Fibroblast of skin of back (primary cell): ENCODE measurements around the gene GAL3ST3. TPM values are rescaled to one million over a fixed set of nuclear protein-coding genes. Genes with fewer than 3 reads are reported as not detected.
A peak's percentile ranks its signal among the peaks of the same experiment; 100 is the strongest.
"Not testable (repeated sequence)": the region's sequence is repeated elsewhere in the genome, so short reads cannot be mapped to it uniquely, and the experiment has no call there.

ENCODE experiments used
- DNase-seq: peaks from one replicate; pipeline ENCODE4 v3.0.0-alpha.2; 2013
- polyA plus RNA-seq, 2 experiments: library from polyadenylated mRNA; unstranded; fragments of 120-200 nt; gene quantifications; one replicate each; pipeline ENCODE4 v1.2.1, GENCODE V29; 2013; ENCODE audit not compliant: insufficient read length in 2 of 2

The GAL3ST3 gene, protein sequence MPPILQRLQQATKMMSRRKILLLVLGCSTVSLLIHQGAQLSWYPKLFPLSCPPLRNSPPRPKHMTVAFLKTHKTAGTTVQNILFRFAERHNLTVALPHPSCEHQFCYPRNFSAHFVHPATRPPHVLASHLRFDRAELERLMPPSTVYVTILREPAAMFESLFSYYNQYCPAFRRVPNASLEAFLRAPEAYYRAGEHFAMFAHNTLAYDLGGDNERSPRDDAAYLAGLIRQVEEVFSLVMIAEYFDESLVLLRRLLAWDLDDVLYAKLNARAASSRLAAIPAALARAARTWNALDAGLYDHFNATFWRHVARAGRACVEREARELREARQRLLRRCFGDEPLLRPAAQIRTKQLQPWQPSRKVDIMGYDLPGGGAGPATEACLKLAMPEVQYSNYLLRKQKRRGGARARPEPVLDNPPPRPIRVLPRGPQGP
- 0.14 TPM for polyA plus RNA-seq (2013, experiment 1 of 2; ENCODE audit: insufficient read length)
- 0.13 TPM for polyA plus RNA-seq (2013, experiment 2 of 2; ENCODE audit: insufficient read length)

DNA sequence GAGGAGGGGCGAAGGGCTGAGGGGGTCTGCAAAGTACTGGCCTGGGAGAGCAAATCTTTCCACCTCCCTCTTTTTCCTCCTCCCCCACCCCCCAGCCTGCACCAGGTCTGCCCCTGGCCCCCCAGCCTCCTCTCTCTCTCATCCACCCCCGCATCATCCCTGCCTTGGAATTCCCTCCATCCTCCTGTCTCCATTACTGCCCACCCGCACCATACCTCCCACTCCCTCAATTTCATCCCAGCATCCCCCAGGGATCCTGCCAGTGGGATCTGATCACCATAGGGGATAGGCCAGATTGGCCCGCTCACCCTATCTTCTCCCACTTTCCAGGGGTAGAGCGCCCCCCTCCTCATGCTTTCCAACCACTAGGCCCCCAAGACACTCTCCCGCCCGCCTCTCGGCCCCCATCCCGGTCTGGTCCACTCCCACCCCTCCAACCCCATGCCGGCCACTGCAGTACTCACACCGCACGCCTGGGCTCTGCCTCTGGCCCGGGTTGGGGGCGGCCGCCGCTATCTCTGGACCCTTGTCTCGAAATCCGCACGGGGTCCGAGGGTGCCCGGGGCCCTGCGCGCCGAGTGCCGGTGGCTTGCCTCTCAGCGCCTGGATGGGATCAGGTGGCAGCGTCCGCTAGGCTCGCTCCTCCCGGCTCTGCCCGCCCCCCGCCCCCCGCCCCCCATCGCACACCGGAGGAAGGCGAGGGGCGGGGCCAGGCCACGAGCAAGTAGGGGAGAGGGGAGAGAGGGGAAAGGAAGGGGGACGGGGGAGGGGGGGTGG, at the start of gene GAL3ST3:
Gene GAL3ST3 (minus strand): TSS at position 615 of the 777 bp plus-strand sequence. CDS start 3,746 bp downstream, outside the sequence.
- DNase-seq = no peak

DNA sequence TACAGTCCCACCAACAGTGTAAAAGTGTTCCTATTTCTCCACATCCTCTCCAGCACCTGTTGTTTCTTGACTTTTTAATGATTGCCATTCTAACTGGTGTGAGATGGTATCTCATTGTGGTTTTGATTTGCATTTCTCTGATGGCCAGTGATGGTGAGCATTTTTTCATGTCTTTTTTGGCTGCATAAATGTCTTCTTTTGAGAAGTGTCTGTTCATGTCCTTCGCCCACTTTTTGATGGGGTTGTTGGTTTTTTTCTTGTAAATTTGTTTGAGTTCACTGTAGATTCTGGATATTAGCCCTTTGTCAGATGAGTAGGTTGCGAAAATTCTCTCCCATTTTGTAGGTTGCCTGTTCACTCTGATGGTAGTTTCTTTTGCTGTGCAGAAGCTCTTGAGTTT, 43.2 kb upstream of the GAL3ST3 start:
- not testable (repeated sequence) for DNase-seq

DNA sequence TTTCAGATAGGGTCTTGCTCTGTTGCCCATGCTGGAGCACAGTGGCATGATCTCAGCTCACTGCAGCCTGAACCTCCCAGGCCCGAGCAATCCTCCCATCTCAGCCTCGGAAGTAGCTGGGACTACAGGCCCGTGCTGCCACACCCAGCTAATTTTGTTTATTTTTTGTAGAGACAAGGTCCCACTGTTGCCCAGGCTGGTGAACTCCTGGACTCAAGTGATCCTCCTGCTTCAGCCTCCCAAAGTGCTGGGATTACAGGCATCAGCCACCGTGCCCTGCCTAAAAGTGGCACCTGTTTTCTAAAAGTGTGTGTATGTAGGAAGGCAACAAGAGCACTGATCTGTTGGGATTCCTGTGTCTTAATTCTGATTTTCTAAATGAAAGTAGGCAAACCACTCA, 41.3 kb upstream of the GAL3ST3 start:
- no peak for DNase-seq

DNA sequence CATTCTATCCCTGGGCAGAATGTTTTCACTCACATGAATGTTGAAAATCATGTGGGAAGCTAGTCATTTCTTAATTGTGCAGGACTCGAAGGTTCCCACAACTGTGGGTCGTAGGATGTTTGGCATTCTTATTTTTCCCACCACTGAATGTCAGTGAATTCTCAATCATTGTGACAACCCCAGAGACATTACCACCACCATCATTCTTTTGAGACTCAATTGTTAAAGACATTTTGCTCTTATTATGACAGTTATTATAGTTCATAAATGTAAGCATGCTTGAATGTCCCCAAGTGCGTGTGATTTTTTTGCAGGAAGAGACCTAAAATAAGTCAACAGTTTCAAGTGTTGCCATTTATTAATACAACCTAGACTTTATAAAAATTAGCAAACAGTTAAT, 40.1 kb upstream of the GAL3ST3 start:
- no peak for DNase-seq

DNA sequence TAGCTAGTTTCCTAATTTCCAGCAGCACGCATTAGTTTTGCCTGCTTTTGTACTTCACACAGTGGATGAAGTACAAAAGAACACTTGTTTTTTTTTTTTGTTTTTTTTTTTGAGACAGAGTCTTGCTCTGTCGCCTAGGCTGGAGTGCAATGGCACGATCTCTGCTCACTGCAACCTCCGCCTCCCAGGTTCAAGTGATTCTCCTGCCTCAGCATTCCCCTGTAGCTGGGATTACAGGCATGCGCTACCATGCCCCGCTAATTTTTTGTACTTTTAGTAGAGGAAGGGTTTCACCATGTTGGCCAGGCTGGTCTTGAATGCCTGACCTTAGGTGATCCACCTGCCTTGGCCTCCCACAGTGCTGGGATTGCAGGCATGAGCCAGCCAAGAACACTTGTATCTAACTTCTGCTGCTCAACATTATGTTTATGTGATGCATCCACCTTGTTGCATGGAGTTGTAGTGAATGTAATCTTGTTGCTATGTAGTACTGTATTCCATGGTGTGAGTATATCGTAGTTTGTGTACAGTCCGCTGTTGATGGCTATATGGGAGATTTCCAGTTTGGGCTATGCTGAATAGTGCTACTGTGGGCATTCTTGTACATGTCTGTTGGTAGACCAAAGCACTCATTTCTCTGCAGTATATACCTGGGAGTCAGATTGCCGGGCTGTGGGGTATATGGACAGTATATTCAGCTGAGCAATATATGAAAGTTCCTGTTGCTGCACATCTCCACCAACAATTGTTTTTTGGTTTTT, 38.4 kb upstream of the GAL3ST3 start:
- no peak for DNase-seq

DNA sequence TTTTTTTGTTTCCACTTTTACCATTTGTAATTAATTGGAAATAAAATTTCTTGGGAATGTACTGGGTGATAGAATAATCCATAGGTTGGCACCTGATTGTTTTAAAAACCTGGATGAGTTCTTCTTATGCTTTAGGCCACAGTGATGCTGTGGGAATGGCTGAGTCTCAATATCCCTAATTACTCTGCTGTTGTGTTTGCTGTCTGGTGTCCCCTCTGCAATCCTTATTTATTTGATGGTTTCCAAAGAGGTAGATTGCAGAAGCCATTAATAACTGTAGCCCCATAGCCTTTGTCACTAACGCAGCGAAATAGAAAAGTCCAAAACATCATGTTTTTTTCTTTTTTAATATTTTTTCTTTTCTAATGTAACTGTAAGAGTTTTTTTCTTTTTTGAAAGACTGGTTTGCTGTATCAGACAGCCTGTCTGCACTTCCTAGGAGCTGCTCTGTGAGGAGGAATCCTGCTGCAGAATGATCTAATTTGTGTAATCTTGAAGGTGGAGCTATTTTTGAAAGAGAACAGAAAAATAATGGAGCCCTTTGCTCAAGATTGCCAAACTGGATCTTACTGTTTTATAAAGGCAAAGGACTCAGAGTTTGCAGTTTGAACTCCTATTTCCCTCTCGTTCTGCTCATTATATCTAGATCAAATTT, 36.0 kb upstream of the GAL3ST3 start:
- no peak for DNase-seq

DNA sequence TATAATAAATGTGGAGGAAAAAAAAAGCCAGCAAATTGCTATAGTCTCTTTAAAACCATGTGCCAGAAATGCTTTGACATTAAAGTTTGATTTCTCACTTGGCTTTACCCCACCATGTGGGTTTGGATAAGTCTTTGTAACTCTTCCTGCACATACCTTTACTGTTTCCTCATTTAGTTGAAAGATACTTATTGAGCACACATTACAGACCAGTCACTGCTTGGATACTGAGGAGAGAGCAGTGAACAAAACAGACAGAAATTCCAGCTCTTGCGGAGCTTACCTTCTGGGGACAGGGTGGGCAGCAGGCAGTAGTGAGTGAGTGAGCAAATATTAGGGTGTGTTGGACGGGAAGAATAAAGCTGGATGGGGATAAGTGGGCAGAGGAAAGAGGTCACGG, 34.8 kb upstream of the GAL3ST3 start:
- no peak for DNase-seq

DNA sequence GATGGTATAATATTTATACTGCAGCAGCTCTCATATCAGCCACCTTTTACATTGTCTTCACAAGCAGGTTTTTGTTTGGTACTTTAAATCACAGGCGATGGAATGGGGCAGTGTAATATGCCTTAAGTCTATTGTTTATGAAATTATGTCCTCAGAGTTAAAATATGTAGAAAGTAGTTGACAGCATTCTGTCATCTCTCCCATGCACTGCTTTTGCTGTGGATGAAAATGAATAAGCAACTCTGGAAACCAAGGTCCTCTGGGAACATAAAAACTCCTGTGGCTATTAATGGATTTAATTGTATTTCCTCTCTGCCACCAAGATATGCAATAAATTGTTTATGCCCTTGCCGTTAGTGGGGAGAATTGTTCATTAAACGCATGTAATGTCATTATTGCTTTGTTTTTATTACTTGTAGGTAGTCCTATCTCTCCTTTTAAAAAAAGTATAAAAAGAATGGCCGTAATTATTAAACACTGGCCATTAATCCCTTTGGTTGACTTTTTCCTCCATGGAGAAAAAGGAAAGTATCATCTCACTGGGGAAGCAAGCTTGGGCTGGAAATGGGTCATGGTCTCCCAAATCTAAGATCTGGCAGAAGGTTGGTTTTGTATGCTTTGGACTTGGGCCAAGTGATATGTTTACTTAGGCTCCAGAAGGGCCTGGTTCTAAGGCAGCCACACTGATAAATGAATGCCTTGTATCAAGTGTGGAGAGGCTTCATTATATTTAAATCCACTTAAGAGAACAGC, 34.2 kb upstream of the GAL3ST3 start:
- DNase-seq = peak; percentile 67

DNA sequence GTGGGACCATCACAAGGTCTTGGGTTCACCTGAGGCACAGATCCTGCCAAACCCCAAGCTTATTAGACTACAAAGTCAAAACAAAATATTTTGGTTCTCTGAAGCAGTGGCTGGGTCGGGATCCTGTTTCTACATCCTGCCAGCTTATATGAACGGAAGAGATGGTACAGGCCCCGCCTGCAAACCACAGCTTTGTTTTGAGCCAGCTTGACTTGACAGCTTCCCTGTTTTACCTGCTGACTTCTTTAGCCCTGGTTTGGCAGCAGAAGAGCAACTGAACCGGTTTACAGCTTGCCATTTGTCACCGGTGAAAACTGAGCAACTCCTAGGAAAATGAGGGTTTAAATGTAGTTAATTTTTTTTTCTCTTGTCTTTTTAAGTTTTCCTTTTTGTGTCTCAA, 32.5 kb upstream of the GAL3ST3 start:
- peak; percentile 22 for DNase-seq

DNA sequence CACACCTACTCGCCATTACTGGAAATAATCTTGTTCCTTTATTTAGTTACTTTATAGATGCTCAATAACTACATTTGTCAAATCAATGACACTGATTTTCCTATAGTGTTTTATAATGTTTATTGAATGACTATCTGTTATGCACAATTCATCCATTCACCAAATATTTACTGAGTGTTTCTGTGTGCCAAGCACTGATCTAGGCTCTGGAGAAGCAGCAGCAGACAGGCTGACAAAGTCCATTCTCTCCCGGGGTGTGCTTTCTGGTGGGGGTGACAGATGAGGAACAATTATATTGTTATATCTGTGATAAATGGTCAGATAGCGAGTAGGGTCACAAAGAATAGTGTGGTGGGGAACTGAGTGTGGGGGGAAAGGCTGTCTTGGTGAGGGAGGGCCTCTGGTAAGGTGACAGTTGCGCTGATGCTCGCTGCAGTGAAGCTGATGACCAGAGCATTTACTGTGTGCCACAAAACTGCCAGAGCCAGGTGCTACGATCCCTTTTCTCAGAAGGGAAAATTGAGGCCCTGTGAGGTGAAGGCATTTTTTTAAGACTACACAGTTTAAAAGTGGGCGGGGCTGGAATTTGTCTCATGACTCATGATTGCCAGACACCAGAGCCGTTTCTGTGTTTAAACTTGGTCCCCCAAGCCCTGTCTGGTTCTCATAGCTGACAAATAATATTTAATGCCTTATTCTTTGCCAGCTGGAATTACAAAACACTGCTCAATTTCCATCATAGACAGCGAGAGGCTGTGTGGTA, 31.3 kb upstream of the GAL3ST3 start:
- peak; percentile 87 for DNase-seq

DNA sequence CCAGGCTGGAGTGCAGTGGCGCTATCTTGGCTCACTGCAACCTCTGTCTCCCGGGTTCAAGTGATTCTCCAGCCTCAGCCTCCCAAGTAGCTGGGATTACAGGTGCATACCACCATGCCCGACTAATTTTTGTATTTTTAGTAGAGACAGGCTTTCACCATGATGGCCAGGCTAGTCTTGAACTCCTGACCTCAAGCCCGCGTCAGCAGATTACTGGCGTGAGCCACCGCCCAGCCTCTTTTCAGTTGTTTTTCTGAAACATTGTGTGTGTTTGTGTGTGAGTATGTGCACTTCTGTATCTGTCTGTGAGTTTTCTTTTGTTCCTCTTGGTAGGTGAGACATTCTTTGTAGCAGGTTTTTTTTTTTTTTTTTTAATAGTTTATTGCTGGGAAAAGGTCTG, 30.0 kb upstream of the GAL3ST3 start:
- DNase-seq = not testable (repeated sequence)

DNA sequence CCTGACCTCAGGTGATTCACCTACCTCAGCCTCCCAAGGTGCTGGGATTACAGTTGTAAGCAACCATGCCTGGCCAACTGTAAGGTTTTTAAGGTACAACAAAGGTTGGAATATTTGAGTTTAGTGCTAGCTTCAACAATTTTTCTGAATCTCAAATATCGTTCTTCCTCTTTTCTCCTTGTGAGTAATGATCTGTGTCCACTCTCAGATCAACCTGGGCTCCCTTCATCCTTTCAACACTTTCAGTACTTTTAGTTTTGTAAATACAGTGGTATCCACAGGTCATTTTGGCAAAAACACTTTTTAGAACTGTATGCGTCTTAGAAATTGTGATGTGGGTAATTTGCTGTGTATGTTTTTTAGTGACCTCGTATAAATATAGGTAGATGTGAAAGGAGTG, 29.0 kb upstream of the GAL3ST3 start:
- no peak for DNase-seq

DNA sequence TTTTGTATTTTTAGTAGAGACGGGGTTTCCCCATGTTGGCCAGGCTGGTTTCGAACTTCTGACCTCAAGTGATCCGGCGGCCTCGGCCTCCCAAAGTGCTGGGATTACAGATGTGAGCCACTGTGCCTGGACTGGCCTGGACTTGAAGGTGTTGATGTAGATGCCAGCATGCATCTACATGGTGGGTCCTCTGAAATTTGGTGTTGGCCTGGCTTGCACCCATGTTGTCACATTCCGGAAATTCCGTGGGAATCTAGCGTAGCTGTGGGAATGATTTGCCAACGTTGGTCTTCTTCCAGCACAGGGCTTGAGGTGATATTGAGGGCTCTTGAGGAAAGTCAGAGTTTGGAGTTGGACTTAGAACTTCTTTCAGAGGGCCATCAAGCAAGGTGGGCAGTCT, 27.6 kb upstream of the GAL3ST3 start:
- peak; percentile 45 for DNase-seq

DNA sequence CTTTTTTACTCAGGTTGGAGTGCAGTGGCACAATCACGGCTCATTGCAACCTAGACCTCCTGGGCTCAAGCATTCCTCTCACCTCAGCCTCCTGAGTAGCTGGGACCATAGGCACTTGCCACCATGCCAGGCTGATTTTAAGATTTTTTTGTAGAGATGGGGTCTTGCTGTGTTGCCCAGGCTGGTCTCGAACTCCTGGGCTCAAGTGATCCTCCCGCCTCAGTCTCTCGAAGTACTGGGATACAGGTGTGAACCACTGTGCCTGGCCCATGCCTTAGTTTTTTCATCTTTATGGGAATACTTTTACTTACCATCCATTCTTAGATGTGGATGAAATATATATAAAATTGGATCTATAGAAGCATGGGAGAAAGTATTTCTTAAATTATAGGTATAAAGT, 26.3 kb upstream of the GAL3ST3 start:
- DNase-seq = no peak

DNA sequence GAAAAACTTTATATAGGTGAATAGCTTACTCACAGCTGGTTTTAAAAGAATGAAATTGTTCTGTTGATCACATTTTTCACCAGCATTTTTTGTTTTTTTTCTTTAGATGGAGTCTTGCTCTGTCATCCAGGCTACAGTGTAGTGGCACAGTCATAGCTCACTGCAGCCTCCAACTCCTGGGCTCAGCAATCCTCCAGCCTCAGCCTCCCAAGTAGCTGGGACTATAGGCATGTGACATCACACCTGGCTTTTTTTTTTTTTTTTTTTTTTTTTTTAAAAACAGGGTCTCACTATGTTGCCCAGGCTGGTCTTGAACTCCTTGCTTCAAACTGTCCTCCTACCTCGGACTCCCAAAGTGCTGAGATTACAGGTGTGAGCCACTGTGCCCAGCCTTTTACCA, 24.7 kb upstream of the GAL3ST3 start:
- no peak for DNase-seq

DNA sequence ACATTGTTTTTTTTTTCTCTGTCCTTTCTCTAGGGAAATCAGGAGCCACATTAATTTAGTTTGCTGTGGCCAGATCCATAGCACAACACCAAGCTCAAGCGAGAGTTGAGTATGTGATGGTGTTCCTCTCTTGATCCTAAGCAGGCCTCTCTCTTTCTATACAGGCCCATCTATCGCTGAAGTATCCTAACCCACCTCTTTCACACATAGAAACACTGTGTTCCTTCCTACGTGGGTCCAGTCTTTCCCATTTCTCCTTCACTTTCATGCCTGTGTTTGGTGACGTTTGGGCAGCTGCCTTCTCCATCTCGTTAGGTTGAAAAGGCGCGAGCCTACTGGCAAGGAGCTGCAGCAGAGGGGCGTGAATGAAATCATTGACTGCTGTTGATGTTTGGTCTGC, 23.6 kb upstream of the GAL3ST3 start:
- DNase-seq = no peak

DNA sequence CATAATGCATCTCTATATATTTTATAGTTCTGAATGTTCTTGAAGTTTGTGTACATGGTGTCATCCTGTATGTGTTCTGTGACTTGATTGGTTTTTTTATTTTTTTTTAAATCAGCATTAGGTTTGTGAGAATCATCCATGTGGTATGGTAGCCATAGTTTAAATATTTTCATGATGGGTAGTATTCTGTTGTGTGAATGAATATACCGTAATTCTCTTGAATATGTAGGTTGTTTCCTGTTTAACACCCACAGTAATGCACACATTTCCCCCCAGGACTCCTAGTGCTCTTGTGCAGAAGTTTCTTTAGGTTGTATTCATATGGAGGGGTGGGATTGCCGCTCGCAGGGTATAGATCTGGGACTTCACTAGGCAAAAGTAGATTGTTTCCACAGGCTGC, 23.1 kb upstream of the GAL3ST3 start:
- peak; percentile 77 for DNase-seq

DNA sequence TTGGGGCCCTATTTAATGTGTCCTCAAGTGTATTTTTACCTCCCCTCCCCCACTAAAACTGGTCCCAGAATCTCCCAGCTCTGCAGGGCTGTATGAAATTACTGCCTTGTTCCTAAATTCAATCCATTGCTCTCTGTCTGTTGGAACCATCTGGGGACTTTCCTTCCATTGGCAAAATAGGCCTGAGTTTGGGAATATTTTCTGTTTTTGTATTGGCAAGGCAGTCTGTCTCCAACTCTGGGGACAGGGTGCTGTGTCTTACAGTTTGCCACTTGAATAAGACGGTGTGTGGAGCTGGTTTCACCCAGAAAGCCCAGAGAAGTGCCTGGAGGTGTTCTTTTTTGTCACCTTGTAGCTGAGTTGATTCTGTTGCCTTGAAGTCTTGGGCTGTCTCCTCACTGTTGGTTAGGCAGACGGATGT, 22.4 kb upstream of the GAL3ST3 start:
- no peak for DNase-seq

DNA sequence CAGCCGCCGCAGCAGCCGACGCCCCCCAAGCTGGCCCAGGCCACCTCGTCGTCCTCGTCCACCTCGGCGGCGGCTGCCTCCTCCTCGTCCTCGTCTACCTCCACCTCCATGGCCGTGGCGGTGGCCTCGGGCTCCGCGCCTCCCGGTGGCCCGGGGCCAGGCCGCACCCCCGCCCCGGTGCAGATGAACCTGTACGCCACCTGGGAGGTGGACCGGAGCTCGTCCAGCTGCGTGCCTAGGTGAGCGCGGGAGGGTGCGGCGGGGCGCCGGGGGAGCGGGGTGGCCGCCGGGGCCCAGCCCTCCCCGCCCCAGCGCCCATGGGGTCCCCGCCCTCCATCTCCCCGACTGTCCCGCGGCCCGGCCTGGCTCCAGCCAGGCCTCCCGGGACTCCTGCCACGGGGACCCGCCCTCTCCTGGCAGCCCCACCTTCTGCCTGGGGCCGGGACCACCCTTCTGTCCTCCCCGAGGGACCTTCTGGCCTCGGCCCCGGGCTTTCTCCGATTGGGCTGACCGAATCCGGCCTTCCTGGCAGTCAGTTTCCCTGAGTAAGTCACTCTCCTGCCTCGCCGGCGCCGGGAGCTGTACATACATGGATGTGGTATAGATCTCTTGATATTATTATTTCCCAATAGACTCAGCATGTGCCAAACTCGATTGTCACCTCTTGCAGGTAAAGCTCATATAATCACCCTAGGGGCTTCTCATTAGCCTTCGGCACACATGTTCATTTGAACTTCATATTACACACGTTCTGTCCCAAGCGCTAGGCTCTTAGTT, 21.8 kb upstream of the GAL3ST3 start:
- peak; percentile 41 for DNase-seq
